HG03432 (cell line): ENCODE data around the gene GRIK2.

ENCODE experiments used
- ATAC-seq: cut with Tn5 transposase; IDR thresholded peaks from one replicate; pipeline ENCODE4 v1.9.1; 2021; ENCODE audit warnings: mild to moderate bottlenecking, moderate library complexity; ENCODE audit not compliant: unreplicated experiment

Gene GRIK2

GRCh38 chr6:101847690-101848089, 454.2 kb downstream of the GRIK2 start:
- ATAC-seq = no peak

GRCh38 chr6:101851911-101852310, 458.4 kb downstream of the GRIK2 start:
- no peak for ATAC-seq

GRCh38 chr6:101853231-101854085, 459.9 kb downstream of the GRIK2 start:
- ATAC-seq = no peak

GRCh38 chr6:101876431-101876830, 482.9 kb downstream of the GRIK2 start:
- no peak for ATAC-seq

GRCh38 chr6:101878554-101879276, 485.2 kb downstream of the GRIK2 start:
- peak; percentile 62 for ATAC-seq

- ATAC-seq = peak; percentile 47
Observed at GRCh38 chr6:101879782-101880181, 486.3 kb downstream of the GRIK2 start.

- no peak for ATAC-seq
Observed at GRCh38 chr6:101883505-101883904, 490.0 kb downstream of the GRIK2 start.

- no peak for ATAC-seq
Observed at GRCh38 chr6:101887532-101887931, 494.0 kb downstream of the GRIK2 start.

- no peak for ATAC-seq
Observed at GRCh38 chr6:101907356-101908217, 514.1 kb downstream of the GRIK2 start.

- ATAC-seq = no peak
Observed at GRCh38 chr6:101909366-101909765, 515.9 kb downstream of the GRIK2 start.

GRCh38 chr6:101912311-101912710, 518.8 kb downstream of the GRIK2 start:
- ATAC-seq = no peak

GRCh38 chr6:101918471-101918870, 525.0 kb downstream of the GRIK2 start:
- no peak for ATAC-seq

- ATAC-seq = no peak
Observed at GRCh38 chr6:101921829-101922450, 528.4 kb downstream of the GRIK2 start.

- ATAC-seq = peak; percentile 79
Observed at GRCh38 chr6:101926149-101926925, 532.8 kb downstream of the GRIK2 start.

GRCh38 chr6:101931766-101932165, 538.3 kb downstream of the GRIK2 start:
- no peak for ATAC-seq

GRCh38 chr6:101932704-101933103, 539.2 kb downstream of the GRIK2 start:
- ATAC-seq = no peak

- no peak for ATAC-seq
Observed at GRCh38 chr6:101935732-101936131, 542.2 kb downstream of the GRIK2 start.

GRCh38 chr6:101936516-101936915, 543.0 kb downstream of the GRIK2 start:
- ATAC-seq = no peak

- no peak for ATAC-seq
Observed at GRCh38 chr6:101937108-101937507, 543.6 kb downstream of the GRIK2 start.

GRCh38 chr6:101940391-101940790, 546.9 kb downstream of the GRIK2 start:
- ATAC-seq = no peak
